ENCODE data around the gene UNC80. TPM values are rescaled to one million over a fixed set of nuclear protein-coding genes. Genes with fewer than 3 reads are reported as not detected.

Gene UNC80
- polyA plus RNA-seq, 1 donor, result 2.5 TPM

Other genes starting within 250 kb of the UNC80 start
- gene RPE, start 230.8 kb downstream of the UNC80 start, polyA plus RNA-seq, result 41.0 TPM

Measured in large intestine (tissue), 1 donor.